Glutamatergic neuron (in vitro differentiated cells): Measurements from ENCODE around the gene KRT74. TPM values are rescaled to one million over a fixed set of nuclear protein-coding genes. Genes with fewer than 3 reads are reported as not detected.

Experiments used
- DNase-seq: peaks from one replicate; pipeline ENCODE4 v3.0.0; 2022
- H3K27ac Mint-ChIP-seq: one replicate; pipeline ENCODE4 v1.8.0; 2020; ENCODE audit warnings: mild to moderate bottlenecking, mixed read lengths, inconsistent platforms; ENCODE audit not compliant: unreplicated experiment
- H3K27me3 Mint-ChIP-seq: one replicate; pipeline ENCODE4 v1.8.0; 2020; ENCODE audit warnings: mild to moderate bottlenecking, moderate library complexity, mixed read lengths, inconsistent platforms; ENCODE audit not compliant: unreplicated experiment
- H3K36me3 Mint-ChIP-seq: one replicate; pipeline ENCODE4 v1.8.0; 2020; ENCODE audit warnings: mild to moderate bottlenecking, mixed read lengths, inconsistent platforms; ENCODE audit not compliant: unreplicated experiment
- H3K4me1 Mint-ChIP-seq: one replicate; pipeline ENCODE4 v1.8.0; 2020; ENCODE audit warnings: mild to moderate bottlenecking, low read depth, mixed read lengths, inconsistent platforms; ENCODE audit not compliant: unreplicated experiment
- H3K4me3 Mint-ChIP-seq: one replicate; pipeline ENCODE4 v1.8.0; 2020; ENCODE audit warnings: mild to moderate bottlenecking, mixed read lengths, inconsistent platforms; ENCODE audit not compliant: unreplicated experiment
- H3K9me3 Mint-ChIP-seq: one replicate; pipeline ENCODE4 v1.8.0; 2020; ENCODE audit warnings: mild to moderate bottlenecking, moderate library complexity, mixed read lengths, inconsistent platforms; ENCODE audit not compliant: unreplicated experiment
- total RNA-seq: library from RNA; stranded (reverse); fragmentation: NEBNext Ultra II Directional; extraction: Animal tissue kit (Norgen Biotek cat#: 25700); gene quantifications from one replicate; pipeline ENCODE4 v1.2.1, GENCODE V29; 2021; ENCODE audit not compliant: unreplicated experiment
- TF ChIP-seq, protein P1 (sequence below): fragments of 200-600 bp; sonication (generic); IDR thresholded peaks from one replicate; pipeline ENCODE4 v1.5.0; 2021; ENCODE audit not compliant: partially characterized antibody, unreplicated experiment

KRT74 gene
- total RNA-seq, 1 donor from 2014 or later = not detected

GRCh38 chr12:52539083-52539820 lies 34.4 kb downstream of the KRT74 start:
- Mint-ChIP-seq H3K4me3 (no peak overlapping the region), H3K4me1 (no peaks in the 10 kb centered on the region), H3K9me3 (peaks cover 5% of the 10 kb centered on the region), H3K27ac (no peak overlapping the region), H3K27me3 (peaks cover 8% of the 10 kb centered on the region), H3K36me3 (no peaks in the 10 kb centered on the region)
- DNase-seq = no peak
- TF ChIP-seq, protein P1, sequence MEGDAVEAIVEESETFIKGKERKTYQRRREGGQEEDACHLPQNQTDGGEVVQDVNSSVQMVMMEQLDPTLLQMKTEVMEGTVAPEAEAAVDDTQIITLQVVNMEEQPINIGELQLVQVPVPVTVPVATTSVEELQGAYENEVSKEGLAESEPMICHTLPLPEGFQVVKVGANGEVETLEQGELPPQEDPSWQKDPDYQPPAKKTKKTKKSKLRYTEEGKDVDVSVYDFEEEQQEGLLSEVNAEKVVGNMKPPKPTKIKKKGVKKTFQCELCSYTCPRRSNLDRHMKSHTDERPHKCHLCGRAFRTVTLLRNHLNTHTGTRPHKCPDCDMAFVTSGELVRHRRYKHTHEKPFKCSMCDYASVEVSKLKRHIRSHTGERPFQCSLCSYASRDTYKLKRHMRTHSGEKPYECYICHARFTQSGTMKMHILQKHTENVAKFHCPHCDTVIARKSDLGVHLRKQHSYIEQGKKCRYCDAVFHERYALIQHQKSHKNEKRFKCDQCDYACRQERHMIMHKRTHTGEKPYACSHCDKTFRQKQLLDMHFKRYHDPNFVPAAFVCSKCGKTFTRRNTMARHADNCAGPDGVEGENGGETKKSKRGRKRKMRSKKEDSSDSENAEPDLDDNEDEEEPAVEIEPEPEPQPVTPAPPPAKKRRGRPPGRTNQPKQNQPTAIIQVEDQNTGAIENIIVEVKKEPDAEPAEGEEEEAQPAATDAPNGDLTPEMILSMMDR = no peak

- Mint-ChIP-seq H3K9me3 (peaks cover 5% of the 10 kb centered on the region), H3K4me3 (no peak overlapping the region), H3K27me3 (peaks cover 4% of the 10 kb centered on the region), H3K4me1 (no peaks in the 10 kb centered on the region), H3K27ac (no peak overlapping the region), H3K36me3 (no peaks in the 10 kb centered on the region)
- no peak for DNase-seq
- TF ChIP-seq, protein P1 = no peak
Measured at GRCh38 chr12:52537101-52537500, 36.5 kb downstream of the KRT74 start.

DNA sequence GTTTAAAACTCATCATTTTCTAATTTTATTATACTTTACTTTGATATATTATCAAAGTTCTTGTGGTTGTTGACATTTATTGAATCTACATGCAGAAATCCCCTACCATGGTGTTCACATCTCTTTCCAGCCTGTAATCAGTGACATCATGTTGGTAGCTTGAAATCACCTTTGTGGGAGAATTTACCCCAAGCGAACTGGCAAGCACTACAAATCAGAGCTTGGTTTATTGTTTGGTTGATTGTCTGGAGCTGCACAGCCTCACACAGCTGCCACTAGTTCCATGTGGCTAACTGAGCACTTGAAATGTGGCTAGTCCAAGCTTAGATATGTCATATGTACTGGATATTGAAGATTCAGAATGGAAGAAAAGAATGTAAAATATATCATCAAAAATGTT lies 38.1 kb downstream of the KRT74 start:
- Mint-ChIP-seq H3K36me3 (no peaks in the 10 kb centered on the region), H3K4me1 (no peaks in the 10 kb centered on the region), H3K27me3 (peaks cover 4% of the 10 kb centered on the region), H3K27ac (no peak overlapping the region), H3K4me3 (no peak overlapping the region), H3K9me3 (peaks cover 5% of the 10 kb centered on the region)
- TF ChIP-seq, protein P1 = no peak
- DNase-seq = no peak

GRCh38 chr12:52534482-52534881 lies 39.2 kb downstream of the KRT74 start:
- no peak overlapping the region for H3K27ac Mint-ChIP-seq
- H3K27me3 Mint-ChIP-seq = peaks cover 6% of the 10 kb centered on the region
- no peaks in the 10 kb centered on the region for H3K36me3 Mint-ChIP-seq
- no peak for DNase-seq
- TF ChIP-seq, protein P1 = no peak
- H3K4me3 Mint-ChIP-seq = no peak overlapping the region
- peaks cover 7% of the 10 kb centered on the region for H3K9me3 Mint-ChIP-seq
- no peaks in the 10 kb centered on the region for H3K4me1 Mint-ChIP-seq

GRCh38 chr12:52533686-52534470 lies 39.8 kb downstream of the KRT74 start:
- H3K27me3 Mint-ChIP-seq = peaks cover 6% of the 10 kb centered on the region
- H3K36me3 Mint-ChIP-seq = no peaks in the 10 kb centered on the region
- H3K4me1 Mint-ChIP-seq = no peaks in the 10 kb centered on the region
- no peak overlapping the region for H3K27ac Mint-ChIP-seq
- H3K4me3 Mint-ChIP-seq = no peak overlapping the region
- TF ChIP-seq, protein P1 = no peak
- peaks cover 5% of the 10 kb centered on the region for H3K9me3 Mint-ChIP-seq
- DNase-seq = peak; percentile 2
